Measurements from ENCODE around the gene BSDC1. TPM values are rescaled to one million over a fixed set of nuclear protein-coding genes. Genes with fewer than 3 reads are reported as not detected.

Gene BSDC1
- total RNA-seq, 1 donor, result 68.0 TPM

- H3K4me3 ChIP-seq (ENCODE audit: insufficient read depth, low read length), result no peak overlapping the region
- H3K27me3 ChIP-seq (ENCODE audit: insufficient read depth, low read length), result no peaks in the 10 kb centered on the region
- H3K4me1 ChIP-seq (ENCODE audit: insufficient read depth, low read length), result peaks cover 6% of the 10 kb centered on the region
- H3K36me3 ChIP-seq (ENCODE audit: insufficient read depth, low read length), result no peaks in the 10 kb centered on the region
- no peaks in the 10 kb centered on the region for H4K20me1 ChIP-seq (ENCODE audit: insufficient read depth, low read length)
- no peak overlapping the region for H3K4me2 ChIP-seq (ENCODE audit: insufficient read depth, low read length)
- no peaks in the 10 kb centered on the region for H3K9me3 ChIP-seq (ENCODE audit: low read depth, low read length)
- H3K27ac ChIP-seq (ENCODE audit: low read depth, low read length), result no peak overlapping the region
- H2AFZ ChIP-seq (ENCODE audit: low read length), result no peak overlapping the region
- DNase-seq (ENCODE audit: insufficient read length, low spot score, missing footprints), result no peak
- no peaks in the 10 kb centered on the region for H3K79me2 ChIP-seq (ENCODE audit: insufficient read depth, low read length)
- TF ChIP-seq CTCF (IDR thresholded peaks at IDR 0.05; ENCODE audit: extremely low read depth, low read depth, low read length), result no peak
Observed at GRCh38 chr1:32341186-32341757, 53.0 kb downstream of the BSDC1 start.

GRCh38 chr1:32339363-32339978 lies 54.8 kb downstream of the BSDC1 start:
- Histone ChIP-seq H3K4me1 (ENCODE audit: insufficient read depth, low read length) (peaks cover 12% of the 10 kb centered on the region), H2AFZ (ENCODE audit: low read length) (no peak overlapping the region), H3K27ac (ENCODE audit: low read depth, low read length) (no peak overlapping the region), H3K27me3 (ENCODE audit: insufficient read depth, low read length) (no peaks in the 10 kb centered on the region), H3K36me3 (ENCODE audit: insufficient read depth, low read length) (no peaks in the 10 kb centered on the region), H3K9me3 (ENCODE audit: low read depth, low read length) (no peaks in the 10 kb centered on the region), H3K4me3 (ENCODE audit: insufficient read depth, low read length) (no peak overlapping the region), H4K20me1 (ENCODE audit: insufficient read depth, low read length) (peaks cover 6% of the 10 kb centered on the region), H3K79me2 (ENCODE audit: insufficient read depth, low read length) (no peaks in the 10 kb centered on the region), H3K4me2 (ENCODE audit: insufficient read depth, low read length) (no peak overlapping the region)
- no peak for DNase-seq (ENCODE audit: insufficient read length, low spot score, missing footprints)
- no peak for TF ChIP-seq CTCF (IDR thresholded peaks at IDR 0.05; ENCODE audit: extremely low read depth, low read depth, low read length)

GRCh38 chr1:32338637-32339145 lies 55.5 kb downstream of the BSDC1 start:
- no peaks in the 10 kb centered on the region for H3K79me2 ChIP-seq (ENCODE audit: insufficient read depth, low read length)
- no peak overlapping the region for H3K4me3 ChIP-seq (ENCODE audit: insufficient read depth, low read length)
- DNase-seq (ENCODE audit: insufficient read length, low spot score, missing footprints), result peak; percentile 45
- H3K36me3 ChIP-seq (ENCODE audit: insufficient read depth, low read length), result peaks cover 5% of the 10 kb centered on the region
- H2AFZ ChIP-seq (ENCODE audit: low read length), result no peak overlapping the region
- H3K4me2 ChIP-seq (ENCODE audit: insufficient read depth, low read length), result no peak overlapping the region
- H3K27me3 ChIP-seq (ENCODE audit: insufficient read depth, low read length), result no peaks in the 10 kb centered on the region
- no peak overlapping the region for H3K27ac ChIP-seq (ENCODE audit: low read depth, low read length)
- no peaks in the 10 kb centered on the region for H3K9me3 ChIP-seq (ENCODE audit: low read depth, low read length)
- TF ChIP-seq CTCF (IDR thresholded peaks at IDR 0.05; ENCODE audit: extremely low read depth, low read depth, low read length), result no peak
- H3K4me1 ChIP-seq (ENCODE audit: insufficient read depth, low read length), result peaks cover 12% of the 10 kb centered on the region
- H4K20me1 ChIP-seq (ENCODE audit: insufficient read depth, low read length), result peaks cover 12% of the 10 kb centered on the region

- Histone ChIP-seq H3K4me3 (ENCODE audit: insufficient read depth, low read length) (no peak overlapping the region), H3K4me1 (ENCODE audit: insufficient read depth, low read length) (peaks cover 12% of the 10 kb centered on the region), H3K27ac (ENCODE audit: low read depth, low read length) (no peak overlapping the region), H2AFZ (ENCODE audit: low read length) (no peak overlapping the region), H3K4me2 (ENCODE audit: insufficient read depth, low read length) (no peak overlapping the region), H3K36me3 (ENCODE audit: insufficient read depth, low read length) (peaks cover 9% of the 10 kb centered on the region), H4K20me1 (ENCODE audit: insufficient read depth, low read length) (peaks cover 12% of the 10 kb centered on the region), H3K27me3 (ENCODE audit: insufficient read depth, low read length) (no peaks in the 10 kb centered on the region), H3K79me2 (ENCODE audit: insufficient read depth, low read length) (no peaks in the 10 kb centered on the region), H3K9me3 (ENCODE audit: low read depth, low read length) (no peaks in the 10 kb centered on the region)
- TF ChIP-seq CTCF (IDR thresholded peaks at IDR 0.05; ENCODE audit: extremely low read depth, low read depth, low read length), result no peak
- no peak for DNase-seq (ENCODE audit: insufficient read length, low spot score, missing footprints)
Observed at GRCh38 chr1:32337855-32338636, 56.2 kb downstream of the BSDC1 start.

All from osteoblast (primary cell).